HepG2 (cell line): ENCODE data around the gene ARMC10. TPM values are rescaled to one million over a fixed set of nuclear protein-coding genes. Genes with fewer than 3 reads are reported as not detected.
A peak's percentile ranks its signal among the peaks of the same experiment; 100 is the strongest.

Experiments
- ATAC-seq: fragments of 200-7000 bp; cut with Tn5 transposase; 3 replicates; pipeline ENCODE4 v1.9.1; 2020; ENCODE audit warnings: mild to moderate bottlenecking, moderate library complexity
- BruUV-seq: library from RNA; stranded (reverse); fragments of 400-500 nt; replicated peaks from 2 replicates; lab custom pipeline; 2021; lab: Mats Ljungman, UMichigan
- CTCF ChIA-PET: fragments of 300-600 bp; formaldehyde crosslinking; extraction: SDS; loops from one replicate; lab custom pipeline; 2021; ENCODE audit warnings: low total read pairs, inconsistent platforms, low intra/inter-chr PET ratio; lab: Yijun Ruan, JAX
- POLR2A ChIA-PET: fragments of 350-600 bp; sonication (Branson Sonifier 250); formaldehyde crosslinking; loops from one replicate; lab custom pipeline; 2020; ENCODE audit warnings: antibody characterized with exemption, inconsistent platforms; lab: Yijun Ruan, JAX
- DNase-seq: peaks from one replicate; pipeline ENCODE4 v3.0.0-alpha.2; 2015; ENCODE audit warnings: low spot score
- FAIRE-seq: peaks from 3 replicates; lab custom pipeline; 2011; peaks lifted over from hg19 to GRCh38; lab: Jason Lieb, UNC
- H2AFZ ChIP-seq: one replicate; pipeline ENCODE4 v1.6.1; 2011; ENCODE audit warnings: low read length, inconsistent platforms
- H3K27ac ChIP-seq: fragments of 300-600 bp; 3 replicates; pipeline ENCODE4 v1.8.0; 2011; ENCODE audit warnings: mixed run types, mild to moderate bottlenecking, mixed read lengths, low read length, inconsistent platforms; ENCODE audit not compliant: insufficient read depth; ENCODE audit errors: extremely low read length
- H3K27me3 ChIP-seq, 2 experiments: fragments of 200-600 bp in 1 of 2; 2 replicates in 1 of 2; 3 replicates in 1 of 2; pipeline versions ENCODE4 v1.6.0 to v1.8.0; 2011; ENCODE audit warnings: low read length in 2 of 2, mild to moderate bottlenecking in 2 of 2, moderate library complexity in 2 of 2, inconsistent platforms in 1 of 2; ENCODE audit not compliant: insufficient read depth in 2 of 2, control insufficient read depth in 1 of 2
- H3K36me3 ChIP-seq, 2 experiments: fragments of 200-600 bp in 1 of 2; replicated peaks in 1 of 2; 2 replicates in 1 of 2; 3 replicates in 1 of 2; pipeline versions ENCODE4 v1.5.1 to v1.8.0; 2011; ENCODE audit warnings: low read length in 2 of 2, inconsistent platforms in 1 of 2; ENCODE audit not compliant: insufficient read depth in 2 of 2, control insufficient read depth in 1 of 2
- H3K4me1 ChIP-seq: 2 replicates; pipeline ENCODE4 v1.5.1; 2012; ENCODE audit warnings: low read length, inconsistent platforms; ENCODE audit not compliant: insufficient read depth
- H3K4me2 ChIP-seq: 2 replicates; pipeline ENCODE4 v1.6.0; 2011; ENCODE audit warnings: low read depth, low read length, inconsistent platforms
- H3K4me3 ChIP-seq, 3 experiments: fragments of 200-600 bp in 1 of 3; sonication (generic), shearing (Covaris generic) in 1 of 3; replicated peaks in 1 of 3; 2 replicates each; pipeline ENCODE4 v1.5.1; 2011 to 2016; ENCODE audit warnings: low read length in 3 of 3, inconsistent platforms in 2 of 3, low read depth in 2 of 3, mild to moderate bottlenecking in 2 of 3, control low read depth in 1 of 3, mixed read lengths in 1 of 3; ENCODE audit not compliant: insufficient read depth in 1 of 3
- H3K79me2 ChIP-seq: one replicate; pipeline ENCODE4 v1.6.1; 2011; ENCODE audit warnings: low read length, inconsistent platforms; ENCODE audit not compliant: insufficient read depth
- H3K9ac ChIP-seq: 2 replicates; pipeline ENCODE4 v1.6.0; 2011; ENCODE audit warnings: mild to moderate bottlenecking, low read depth, low read length, inconsistent platforms; ENCODE audit not compliant: insufficient read depth
- H3K9me3 ChIP-seq: 2 replicates; pipeline ENCODE4 v1.5.1; 2012; ENCODE audit warnings: mild to moderate bottlenecking, low read length
- H4K20me1 ChIP-seq: 2 replicates; pipeline ENCODE4 v1.6.0; 2011; ENCODE audit warnings: inconsistent platforms, mild to moderate bottlenecking, low read length, moderate library complexity; ENCODE audit not compliant: insufficient read depth
- AKAP8 ChIP-seq: sonication (generic); formaldehyde crosslinking; IDR thresholded peaks from 2 replicates; pipeline ENCODE4 v1.5.1; 2020; ENCODE audit warnings: mild to moderate bottlenecking, missing genetic modification reagents
- CCAR2 ChIP-seq: fragments of 200-400 bp; formaldehyde crosslinking; optimal IDR thresholded peaks from 2 replicates; pipeline ENCODE3; 2018; ENCODE audit warnings: low read depth, mild to moderate bottlenecking, low read length, moderate library complexity
- MEIS2 ChIP-seq: sonication (generic); formaldehyde crosslinking; IDR thresholded peaks from 2 replicates; pipeline ENCODE4 v1.9.0; 2021; ENCODE audit warnings: mild to moderate bottlenecking, missing genetic modification reagents
- MTERF4 ChIP-seq: sonication (generic); formaldehyde crosslinking; IDR thresholded peaks from 2 replicates; pipeline ENCODE4 v1.8.0; 2023; ENCODE audit warnings: mild to moderate bottlenecking, missing genetic modification reagents
- MXD4 ChIP-seq: IDR thresholded peaks from 2 replicates; pipeline ENCODE4 v1.6.1; 2016; ENCODE audit warnings: mild to moderate bottlenecking, missing biosample characterization, missing genetic modification reagents
- PRDM10 ChIP-seq: sonication (generic); formaldehyde crosslinking; IDR thresholded peaks from 2 replicates; pipeline ENCODE4 v1.4.0; 2020; ENCODE audit warnings: low read depth, missing genetic modification reagents
- SMC3 ChIP-seq: IDR thresholded peaks from 2 replicates; pipeline ENCODE4 v1.6.1; 2011; ENCODE audit warnings: low read length, improper control_type of control experiment
- TBP ChIP-seq: sonication (generic); formaldehyde crosslinking; IDR thresholded peaks from 2 replicates; pipeline ENCODE4 v1.5.0; 2020; ENCODE audit warnings: missing genetic modification reagents
- ZBTB8A ChIP-seq: sonication (generic); formaldehyde crosslinking; IDR thresholded peaks from 2 replicates; pipeline ENCODE4 v1.4.0; 2020; ENCODE audit warnings: mild to moderate bottlenecking, low read depth, missing genetic modification reagents, borderline replicate concordance
- ZNF230 ChIP-seq: sonication (generic); formaldehyde crosslinking; IDR thresholded peaks from 2 replicates; pipeline ENCODE4 v1.4.0; 2020; ENCODE audit warnings: mild to moderate bottlenecking, missing genetic modification reagents
- ZNF777 ChIP-seq: sonication (generic); formaldehyde crosslinking; IDR thresholded peaks from 2 replicates; pipeline ENCODE4 v1.4.0; 2020; ENCODE audit warnings: missing genetic modification reagents
- WGBS: methylation state at CpG from one replicate; pipeline ENCODE4 v1.1.6; 2017; ENCODE audit warnings: low lambda C conversion rate; 5-methylcytosine and 5-hydroxymethylcytosine counted together
- in situ Hi-C: cut with HindIII; loops from 2 replicates; pipeline ENCODE4 v1.10.0; 2017; ENCODE audit warnings: low pct_unique_long_range_greater_than_20kb; ENCODE audit not compliant: extremely low pct_ligation_motif_present
- intact Hi-C: fragments of 100-400 bp; cut with micrococcal nuclease; formaldehyde crosslinking; loops from one replicate; pipeline ENCODE4 v1.10.0; 2022; ENCODE audit not compliant: unreplicated experiment
- polyA plus RNA-seq, 8 experiments: library from polyadenylated mRNA; depleted of rRNA in 3 of 8; stranded (reverse) in 7 of 8; unstranded in 1 of 8; fragments of >200 nt; fragmentation: Illumina TruSeq in 4 of 8; extraction: Trizol in 4 of 8; gene quantifications; 2 replicates each; pipeline versions ENCODE4 v1.2.1 to v1.2.3, GENCODE V29; 2011 to 2016; ENCODE audit warnings: low read depth in 4 of 8, missing spikeins in 1 of 8, mixed read lengths in 1 of 8; ENCODE audit not compliant: insufficient read depth in 1 of 8
- total RNA-seq, 5 experiments: library from RNA; depleted of rRNA; stranded (reverse); fragments of >200 nt; fragmentation: Illumina TruSeq; extraction: Trizol; gene quantifications; 2 replicates each; pipeline ENCODE4 v1.2.3, GENCODE V29; 2016; ENCODE audit warnings: low read depth in 1 of 5
- TF ChIP-seq, protein P1 (sequence below): sonication (generic); formaldehyde crosslinking; IDR thresholded peaks from 2 replicates; pipeline ENCODE4 v1.5.1; 2020; ENCODE audit warnings: missing genetic modification reagents, mild to moderate bottlenecking, borderline replicate concordance

Gene ARMC10
- total and polyA plus RNA-seq, 2 of the 13 experiments (the other 11 are each of a cell fraction or from before 2014, with no cell fraction given): 11.3 to 23.7 TPM

DNA sequence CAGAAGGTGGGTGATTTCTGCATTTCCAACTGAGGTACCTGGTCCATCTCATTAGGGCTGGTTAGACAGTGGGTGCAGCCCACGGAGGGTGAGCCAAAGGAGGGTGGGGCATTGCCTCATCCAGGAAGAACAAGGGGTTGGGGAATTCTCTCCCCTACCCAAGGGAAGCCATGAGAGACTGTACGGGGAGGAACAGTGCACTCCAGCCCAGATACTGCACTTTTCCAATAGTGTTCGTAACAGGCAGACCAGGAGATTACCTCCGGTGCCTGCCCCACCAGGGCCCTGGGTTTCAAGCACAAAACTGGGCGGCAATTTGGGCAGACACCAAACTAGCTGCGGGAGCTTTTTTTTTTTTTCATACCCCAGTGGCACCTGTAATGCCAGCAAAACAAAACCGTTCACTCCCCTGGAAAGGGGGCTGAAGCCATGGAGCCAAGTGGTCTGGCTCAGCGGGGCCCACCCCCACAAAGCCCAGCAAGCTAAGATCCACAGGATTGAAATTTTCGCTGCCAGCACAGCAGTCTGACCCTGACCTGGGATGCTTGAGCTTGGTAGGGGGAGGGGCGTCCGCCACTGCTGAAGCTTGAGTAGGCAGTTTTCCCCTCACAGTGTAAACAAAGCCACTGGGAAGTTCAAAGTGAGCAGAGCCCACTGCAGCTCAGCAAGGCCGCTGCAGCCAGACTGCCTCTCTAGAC, 31.2 kb downstream of the ARMC10 start:
- Histone ChIP-seq H3K36me3 (peaks cover 0 to 3% of the 10 kb centered on the region in 2 experiments; a peak in 2 of 5 replicates), H3K4me1 (peaks cover 26% of the 10 kb centered on the region), H2AFZ (no peak overlapping the region), H3K79me2 (no peaks in the 10 kb centered on the region), H4K20me1 (no peaks in the 10 kb centered on the region), H3K27ac (peak overlapping the region; percentile 76), H3K27me3 (no peaks in the 10 kb centered on the region), H3K9ac (0 out of 2 replicates have a peak overlapping the region, but pooled peaks have one; percentile 22), H3K4me3 (peak overlapping the region; percentile 10 to 58 (median 16); a peak in 5 of 6 replicates), H3K9me3 (no peaks in the 10 kb centered on the region), H3K4me2 (peak overlapping the region; percentile 82)
- in situ Hi-C loops: no loop called here
- DNase-seq (peak; percentile 88), FAIRE-seq (peak; percentile 74), ATAC-seq (peak; percentile 98)
- WGBS: 12% methylated on average over 7 of the region's 12 CpGs
- intact Hi-C loops: loop anchor here (5.0 kb wide), 1 partner anchor 41 kb away; the partner anchor contains the start of gene NAPEPLD
- POLR2A ChIA-PET: interaction anchor here (0.7 to 1.4 kb wide), 4 partner anchors 29 to 44 kb away, joined by 3 to 13 read pairs (median 4); partner anchors contain the start of genes ARMC10, FBXL13 and NAPEPLD
- CTCF ChIA-PET: no interaction called here
- BruUV-seq: no TSS peak
- TF ChIP-seq ZNF777: no peak
- TF ChIP-seq CCAR2: no peak
- TF ChIP-seq PRDM10: no peak
- no peak for TF ChIP-seq MXD4 (CRISPR knock-in tag)
- TF ChIP-seq AKAP8 (CRISPR knock-in tag): no peak
- TF ChIP-seq TBP (CRISPR knock-in tag): no peak
- TF ChIP-seq SMC3: no peak
- TF ChIP-seq ZBTB8A (CRISPR knock-in tag): no peak
- no peak for TF ChIP-seq MTERF4 (CRISPR knock-in tag)
- TF ChIP-seq ZNF230: no peak
- TF ChIP-seq, protein P1, sequence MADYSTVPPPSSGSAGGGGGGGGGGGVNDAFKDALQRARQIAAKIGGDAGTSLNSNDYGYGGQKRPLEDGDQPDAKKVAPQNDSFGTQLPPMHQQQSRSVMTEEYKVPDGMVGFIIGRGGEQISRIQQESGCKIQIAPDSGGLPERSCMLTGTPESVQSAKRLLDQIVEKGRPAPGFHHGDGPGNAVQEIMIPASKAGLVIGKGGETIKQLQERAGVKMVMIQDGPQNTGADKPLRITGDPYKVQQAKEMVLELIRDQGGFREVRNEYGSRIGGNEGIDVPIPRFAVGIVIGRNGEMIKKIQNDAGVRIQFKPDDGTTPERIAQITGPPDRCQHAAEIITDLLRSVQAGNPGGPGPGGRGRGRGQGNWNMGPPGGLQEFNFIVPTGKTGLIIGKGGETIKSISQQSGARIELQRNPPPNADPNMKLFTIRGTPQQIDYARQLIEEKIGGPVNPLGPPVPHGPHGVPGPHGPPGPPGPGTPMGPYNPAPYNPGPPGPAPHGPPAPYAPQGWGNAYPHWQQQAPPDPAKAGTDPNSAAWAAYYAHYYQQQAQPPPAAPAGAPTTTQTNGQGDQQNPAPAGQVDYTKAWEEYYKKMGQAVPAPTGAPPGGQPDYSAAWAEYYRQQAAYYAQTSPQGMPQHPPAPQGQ (CRISPR knock-in tag): no peak
- no peak for TF ChIP-seq MEIS2 (CRISPR knock-in tag)
